H9 (cell line): ENCODE data around the gene LY6G6F. TPM values are rescaled to one million over a fixed set of nuclear protein-coding genes. Genes with fewer than 3 reads are reported as not detected.

Experiments used
- DNase-seq: peaks from one replicate; pipeline ENCODE4 v3.0.0-alpha.2; 2017
- H2AFZ ChIP-seq: one replicate; pipeline ENCODE4 v1.6.1; 2013; ENCODE audit warnings: mild to moderate bottlenecking, low read length, control low read depth, moderate library complexity
- H2AK5ac ChIP-seq: 2 replicates; pipeline ENCODE4 v1.6.1; 2013; ENCODE audit warnings: low read length, control low read depth, mixed read lengths; ENCODE audit not compliant: insufficient read length
- H2BK120ac ChIP-seq: one replicate; pipeline ENCODE4 v1.6.1; 2013; ENCODE audit warnings: low read depth, mild to moderate bottlenecking, low read length, control low read depth, inconsistent platforms; ENCODE audit not compliant: poor library complexity, severe bottlenecking
- H2BK12ac ChIP-seq: 2 replicates; pipeline ENCODE4 v1.6.1; 2013; ENCODE audit warnings: low read length, control low read depth, mixed read lengths, low read depth; ENCODE audit not compliant: insufficient read length
- H2BK15ac ChIP-seq: 2 replicates; pipeline ENCODE4 v1.6.1; 2013; ENCODE audit warnings: low read depth, low read length, control low read depth
- H2BK20ac ChIP-seq: one replicate; pipeline ENCODE4 v1.6.1; 2013; ENCODE audit warnings: low read depth, mild to moderate bottlenecking, low read length, control low read depth, inconsistent platforms; ENCODE audit not compliant: poor library complexity, severe bottlenecking
- H2BK5ac ChIP-seq: 2 replicates; pipeline ENCODE4 v1.6.1; 2013; ENCODE audit warnings: low read length, control low read depth, mixed read lengths; ENCODE audit not compliant: insufficient read length
- H3K14ac ChIP-seq: 2 replicates; pipeline ENCODE4 v1.6.1; 2013; ENCODE audit warnings: low read length, control low read depth; ENCODE audit not compliant: insufficient read depth
- H3K18ac ChIP-seq: 2 replicates; pipeline ENCODE4 v1.6.1; 2013; ENCODE audit warnings: low read depth, mild to moderate bottlenecking, mixed read lengths, low read length, control low read depth; ENCODE audit not compliant: insufficient read length
- H3K23ac ChIP-seq: 2 replicates; pipeline ENCODE4 v1.6.1; 2013; ENCODE audit warnings: low read length, control low read depth, mixed read lengths, low read depth; ENCODE audit not compliant: insufficient read length
- H3K23me2 ChIP-seq: 2 replicates; pipeline ENCODE4 v1.6.1; 2013; ENCODE audit warnings: low read depth, mild to moderate bottlenecking, mixed read lengths, low read length, control low read depth; ENCODE audit not compliant: insufficient read length, poor library complexity, severe bottlenecking
- H3K27ac ChIP-seq: 2 replicates; pipeline ENCODE4 v1.5.1; 2013; ENCODE audit warnings: low read length, control low read depth, mixed read lengths, low read depth; ENCODE audit not compliant: insufficient read length
- H3K27me3 ChIP-seq: 2 replicates; pipeline ENCODE4 v1.6.1; 2013; ENCODE audit warnings: low read length, control low read depth, inconsistent platforms; ENCODE audit not compliant: insufficient read depth
- H3K4ac ChIP-seq: 2 replicates; pipeline ENCODE4 v1.6.1; 2013; ENCODE audit warnings: low read depth, mild to moderate bottlenecking, control low read depth, inconsistent platforms, low read length, moderate library complexity
- H3K4me1 ChIP-seq: 2 replicates; pipeline ENCODE4 v1.6.1; 2013; ENCODE audit warnings: low read length, control low read depth, inconsistent platforms; ENCODE audit not compliant: insufficient read depth
- H3K4me2 ChIP-seq: 2 replicates; pipeline ENCODE4 v1.6.1; 2013; ENCODE audit warnings: low read length, control low read depth, mixed read lengths; ENCODE audit not compliant: insufficient read length, insufficient read depth
- H3K56ac ChIP-seq: 2 replicates; pipeline ENCODE4 v1.6.1; 2013; ENCODE audit warnings: low read depth, mild to moderate bottlenecking, mixed read lengths, low read length, control low read depth; ENCODE audit not compliant: insufficient read length
- H3K79me1 ChIP-seq: 2 replicates; pipeline ENCODE4 v1.6.1; 2013; ENCODE audit warnings: low read depth, mild to moderate bottlenecking, moderate library complexity, low read length, control low read depth, inconsistent platforms; ENCODE audit not compliant: insufficient read depth, poor library complexity, severe bottlenecking
- H3K79me2 ChIP-seq: 2 replicates; pipeline ENCODE4 v1.6.1; 2013; ENCODE audit warnings: low read length, control low read depth, inconsistent platforms; ENCODE audit not compliant: insufficient read depth
- H3K9ac ChIP-seq: 2 replicates; pipeline ENCODE4 v1.6.1; 2013; ENCODE audit warnings: low read length, control low read depth, mixed read lengths; ENCODE audit not compliant: insufficient read length; ENCODE audit errors: extremely low read depth
- H3K9me3 ChIP-seq: one replicate; pipeline ENCODE4 v1.6.1; 2013; ENCODE audit warnings: low read depth, low read length, inconsistent platforms; ENCODE audit not compliant: control insufficient read depth
- H3T11ph ChIP-seq: one replicate; pipeline ENCODE4 v1.6.1; 2013; ENCODE audit warnings: mild to moderate bottlenecking, low read length, control low read depth, inconsistent platforms
- H4K20me1 ChIP-seq: one replicate; pipeline ENCODE4 v1.6.1; 2013; ENCODE audit not compliant: control insufficient read depth, insufficient read length, insufficient read depth
- H4K5ac ChIP-seq: 2 replicates; pipeline ENCODE4 v1.6.1; 2013; ENCODE audit warnings: low read depth, mild to moderate bottlenecking, mixed read lengths, low read length, control low read depth; ENCODE audit not compliant: insufficient read length
- H4K8ac ChIP-seq: replicated peaks from 2 replicates; pipeline ENCODE4 v1.6.1; 2013; ENCODE audit warnings: low read length, control low read depth, mixed read lengths, low read depth; ENCODE audit not compliant: insufficient read length
- H4K91ac ChIP-seq: 2 replicates; pipeline ENCODE4 v1.6.1; 2013; ENCODE audit warnings: low read depth, mild to moderate bottlenecking, moderate library complexity, mixed read lengths, low read length, control low read depth; ENCODE audit not compliant: insufficient read length
- H3K27ac Mint-ChIP-seq, 3 experiments: 2 replicates in 2 of 3; 3 replicates in 1 of 3; pipeline ENCODE4 v1.8.0; 2020 to 2021; ENCODE audit warnings: mixed read lengths in 3 of 3, mild to moderate bottlenecking in 1 of 3, moderate library complexity in 1 of 3
- H3K27me3 Mint-ChIP-seq: 2 replicates; pipeline ENCODE4 v1.8.0; 2021; ENCODE audit warnings: low read depth, mild to moderate bottlenecking, moderate library complexity, mixed read lengths
- H3K36me3 Mint-ChIP-seq, 3 experiments: 2 replicates in 2 of 3; 3 replicates in 1 of 3; pipeline ENCODE4 v1.8.0; 2020 to 2021; ENCODE audit warnings: low read depth in 3 of 3, mixed read lengths in 3 of 3; ENCODE audit not compliant: insufficient read depth in 1 of 3
- H3K4me1 Mint-ChIP-seq, 2 experiments: 2 replicates each; pipeline ENCODE4 v1.8.0; 2020; ENCODE audit warnings: mixed read lengths in 2 of 2
- H3K4me3 Mint-ChIP-seq, 2 experiments: 2 replicates in 1 of 2; 3 replicates in 1 of 2; pipeline ENCODE4 v1.8.0; 2020 to 2021; ENCODE audit warnings: mild to moderate bottlenecking in 2 of 2, mixed read lengths in 2 of 2, moderate library complexity in 1 of 2
- H3K9me3 Mint-ChIP-seq, 2 experiments: 2 replicates in 1 of 2; 3 replicates in 1 of 2; pipeline ENCODE4 v1.8.0; 2020; ENCODE audit warnings: mild to moderate bottlenecking in 2 of 2, mixed read lengths in 2 of 2, moderate library complexity in 1 of 2
- CTCF ChIP-seq: fragments of 200-600 bp; sonication (generic); conservative IDR thresholded peaks from 3 replicates; pipeline ENCODE4 v1.8.0; 2021; ENCODE audit warnings: antibody characterized with exemption, mild to moderate bottlenecking
- WGBS: extraction: QIAGEN DNeasy Blood & Tissue Kit; methylation state at CpG from one replicate; pipeline ENCODE4 v1.1.7; 2013; ENCODE audit warnings: missing lambda C conversion rate, low lambda C conversion rate, mixed read lengths; ENCODE audit not compliant: insufficient read length; ENCODE audit errors: extremely low coverage; 5-methylcytosine and 5-hydroxymethylcytosine counted together
- total RNA-seq: library from RNA; stranded (reverse); gene quantifications from 2 replicates; pipeline ENCODE4 v1.2.1, GENCODE V29; 2021

LY6G6F gene
- total RNA-seq, 1 experiment from 2014 or later, result not detected

GRCh38 chr6:31719001-31719400 lies 12.3 kb downstream of the LY6G6F start:
- H3K27me3 Mint-ChIP-seq, result no peaks in the 10 kb centered on the region
- no peaks in the 10 kb centered on the region for H3K79me1 ChIP-seq
- no peak overlapping the region for H2BK15ac ChIP-seq
- no peak overlapping the region for H4K91ac ChIP-seq
- H4K5ac ChIP-seq, result no peak overlapping the region
- H3K27me3 ChIP-seq, result no peaks in the 10 kb centered on the region
- no peaks in the 10 kb centered on the region for H3K9me3 Mint-ChIP-seq
- H3K14ac ChIP-seq, result no peak overlapping the region
- H2BK20ac ChIP-seq, result no peak overlapping the region
- no peak overlapping the region for H3K23ac ChIP-seq
- H3K36me3 Mint-ChIP-seq, result no peaks in the 10 kb centered on the region
- H2BK5ac ChIP-seq, result no peak overlapping the region
- peaks cover 27 to 38% of the 10 kb centered on the region in 2 experiments for H3K4me1 Mint-ChIP-seq
- DNase-seq, result no peak
- H3K18ac ChIP-seq, result no peak overlapping the region
- no peaks in the 10 kb centered on the region for H3K23me2 ChIP-seq
- H3K4me3 Mint-ChIP-seq, result peak overlapping the region in 1 of 2 experiments; percentile 13; a peak in 2 of 5 replicates
- peaks cover 10% of the 10 kb centered on the region; the same call in 1 of the 2 replicates for H3K4me1 ChIP-seq
- no peaks in the 10 kb centered on the region for H4K20me1 ChIP-seq
- no peaks in the 10 kb centered on the region for H3K79me2 ChIP-seq
- no CpG with 5 or more reads among the region's 6 CpGs for WGBS
- no peak overlapping the region for H3K4me2 ChIP-seq
- H3K56ac ChIP-seq, result no peak overlapping the region
- H3K9ac ChIP-seq, result no peak overlapping the region
- no peaks in the 10 kb centered on the region for H3K9me3 ChIP-seq
- no peak overlapping the region for H2BK12ac ChIP-seq
- H4K8ac ChIP-seq, result no peak overlapping the region
- H3K27ac ChIP-seq, result no peak overlapping the region
- no peak for TF ChIP-seq CTCF
- peak overlapping the region in 2 of 3 experiments; percentile 87 to 90; a peak in 3 of 7 replicates for H3K27ac Mint-ChIP-seq
- no peak overlapping the region for H3K4ac ChIP-seq
- no peak overlapping the region for H3T11ph ChIP-seq
- H2AFZ ChIP-seq, result no peak overlapping the region
- no peak overlapping the region for H2AK5ac ChIP-seq
- H2BK120ac ChIP-seq, result no peak overlapping the region
